Glomerular endothelial cell (primary cell): ENCODE results near the gene CPNE9. TPM values are rescaled to one million over a fixed set of nuclear protein-coding genes. Genes with fewer than 3 reads are reported as not detected.

Source experiments
- DNase-seq: peaks from one replicate; pipeline ENCODE4 v3.0.0-alpha.2; 2011; ENCODE audit warnings: low read depth, low spot score; ENCODE audit errors: extremely low read depth
- total RNA-seq: library from RNA; depleted of rRNA; stranded (reverse); fragments of >200 nt; gene quantifications from 2 replicates; pipeline ENCODE4 v1.2.3, GENCODE V29; 2015

CPNE9 gene
- not detected in 2 replicates for total RNA-seq

- no peak for DNase-seq
Observed at GRCh38 chr3:9703736-9704346, at the start of gene CPNE9. TSS of gene CPNE9 (plus strand) at chr3:9703833. CDS start at chr3:9703997, 164 bp downstream.

DNA sequence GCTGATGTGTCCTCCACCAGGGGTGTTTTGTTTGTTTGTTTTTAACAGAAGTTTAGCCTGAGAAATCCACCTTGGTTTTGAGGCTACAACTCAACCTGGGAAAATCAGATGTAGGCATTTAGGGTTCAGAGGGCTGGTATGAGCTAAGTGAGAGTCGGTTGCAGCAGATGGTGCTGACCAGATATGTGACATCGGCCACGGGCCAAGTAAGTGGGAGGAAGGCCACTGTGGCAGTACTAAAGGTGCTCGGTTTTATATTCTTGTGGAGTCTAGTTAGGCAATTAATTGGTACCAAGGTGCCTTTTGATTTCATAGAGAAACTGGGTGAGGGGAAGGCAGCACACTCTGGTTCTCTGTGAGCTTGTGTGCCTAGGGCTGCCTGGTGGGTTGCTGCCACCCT is 43.8 kb upstream of the CPNE9 start:
- DNase-seq = no peak

- no peak for DNase-seq
Observed at GRCh38 chr3:9660972-9661371, 42.7 kb upstream of the CPNE9 start.

- no peak for DNase-seq
Observed at GRCh38 chr3:9664119-9664751, 39.4 kb upstream of the CPNE9 start.

- DNase-seq = no peak
Observed at GRCh38 chr3:9666704-9667445, 36.8 kb upstream of the CPNE9 start.

DNA sequence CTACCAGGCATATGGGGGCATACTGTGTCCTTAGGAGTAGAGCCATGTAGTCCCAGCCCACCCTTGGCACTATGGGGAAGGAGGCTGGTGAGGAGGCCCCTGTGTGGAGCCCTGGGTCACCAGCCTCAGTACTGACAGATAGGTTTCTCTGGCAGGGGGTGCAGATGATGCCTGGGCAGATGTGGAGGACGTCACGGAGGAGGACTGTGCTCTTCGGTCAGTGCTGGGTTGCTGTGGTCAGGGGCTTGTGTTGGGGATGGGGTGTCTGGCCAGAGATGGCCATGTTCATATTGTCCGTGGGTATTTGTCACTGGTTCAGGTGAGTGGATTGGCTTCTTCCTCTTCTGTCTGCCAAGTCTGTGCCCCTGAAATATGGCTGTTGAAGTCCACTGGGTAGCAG is 34.4 kb upstream of the CPNE9 start:
- no peak for DNase-seq

DNA sequence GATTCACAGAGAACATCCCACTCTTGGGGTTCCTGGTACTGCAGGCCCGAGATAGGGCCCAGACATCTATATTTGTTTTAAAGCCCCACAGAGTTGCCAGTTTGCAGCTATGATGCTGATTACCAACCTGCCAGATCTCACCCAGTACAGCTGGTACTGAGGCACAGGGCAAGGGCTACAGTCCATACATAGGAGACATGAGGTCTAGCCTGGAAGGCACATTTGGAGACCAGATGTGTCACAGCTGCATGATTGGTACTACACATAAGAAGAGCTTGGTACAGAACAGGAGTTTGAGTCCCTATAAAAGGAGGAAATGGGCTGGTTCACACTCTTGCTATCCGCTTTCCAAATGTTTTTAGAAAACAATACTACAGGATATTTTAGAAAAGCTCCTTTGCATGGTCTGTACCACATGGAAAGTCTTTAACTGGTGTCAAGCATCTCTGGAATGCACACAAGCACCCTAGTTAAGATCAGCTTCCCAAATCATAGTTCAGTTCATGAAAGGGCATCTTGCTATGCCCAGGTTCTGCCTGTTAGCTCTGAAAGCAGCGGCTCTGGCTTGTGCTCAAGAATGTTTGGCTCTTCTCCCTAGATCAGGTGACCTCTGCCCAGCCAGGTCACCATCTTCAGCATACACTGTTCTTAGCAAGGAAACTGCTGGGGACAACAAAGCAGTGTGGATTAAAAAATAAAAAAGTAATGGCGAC is 33.8 kb upstream of the CPNE9 start:
- peak; percentile 12 for DNase-seq

DNA sequence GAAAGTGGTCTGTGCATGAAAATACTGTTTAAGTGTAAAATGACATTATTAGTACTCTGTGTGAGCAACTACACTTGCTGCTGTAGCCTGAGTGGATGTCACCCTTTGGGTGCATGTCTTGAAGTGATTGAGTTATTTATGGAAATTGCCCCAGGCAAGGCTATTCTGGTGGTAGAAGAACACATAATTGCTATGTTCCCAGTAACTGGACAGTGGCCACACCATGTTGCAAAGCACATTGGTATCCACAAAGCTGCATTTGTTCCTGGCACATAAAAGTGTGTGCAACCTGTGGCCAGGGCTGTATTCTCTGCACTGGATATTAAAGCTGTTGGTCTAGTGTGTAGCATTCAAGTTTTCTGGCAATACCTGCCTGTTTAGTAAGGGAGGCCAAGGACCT is 30.6 kb upstream of the CPNE9 start:
- DNase-seq = no peak

- no peak for DNase-seq
Observed at GRCh38 chr3:9673752-9674151, 29.9 kb upstream of the CPNE9 start.

- no peak for DNase-seq
Observed at GRCh38 chr3:9675736-9676290, 27.8 kb upstream of the CPNE9 start.

DNA sequence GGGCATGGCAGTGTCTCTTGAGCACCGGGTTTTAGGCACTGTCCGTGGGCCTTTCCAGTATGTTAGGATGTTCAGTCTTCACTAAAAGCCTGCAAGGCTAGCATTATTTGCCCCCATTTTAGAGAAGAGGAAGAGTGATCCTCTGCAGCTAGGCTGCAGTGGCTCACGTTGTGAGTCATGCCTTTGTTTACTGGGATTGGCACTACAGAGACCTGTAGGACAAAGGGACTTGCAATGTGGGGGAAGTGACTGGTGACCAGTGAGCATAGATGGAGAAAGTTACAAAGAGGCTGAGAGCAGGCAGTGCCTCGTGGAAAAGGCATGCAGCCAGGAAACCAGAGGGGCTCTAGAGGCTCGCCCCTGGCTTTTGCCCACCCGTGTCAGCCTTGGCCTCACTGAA is 26.8 kb upstream of the CPNE9 start:
- peak; percentile 7 for DNase-seq

DNA sequence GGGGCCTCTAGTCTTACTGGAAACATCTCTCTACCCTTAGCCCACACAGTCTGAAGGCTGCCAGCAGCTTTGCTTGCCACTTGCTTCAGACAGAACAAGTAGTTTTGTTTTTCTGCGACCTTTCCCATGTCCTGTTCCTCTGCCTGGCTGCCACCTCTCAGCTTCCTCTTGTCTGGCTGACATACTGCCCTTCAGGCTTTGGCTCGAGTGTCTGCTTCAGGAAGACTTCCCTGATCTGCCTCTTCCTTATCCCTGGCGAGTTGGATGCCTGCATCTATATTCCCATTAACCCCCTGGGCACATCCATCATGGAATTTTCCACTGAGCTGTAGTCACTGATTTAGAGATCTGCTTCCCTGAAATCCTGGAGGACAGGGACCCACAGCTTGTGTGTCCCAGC is 25.1 kb upstream of the CPNE9 start:
- DNase-seq = no peak

DNA sequence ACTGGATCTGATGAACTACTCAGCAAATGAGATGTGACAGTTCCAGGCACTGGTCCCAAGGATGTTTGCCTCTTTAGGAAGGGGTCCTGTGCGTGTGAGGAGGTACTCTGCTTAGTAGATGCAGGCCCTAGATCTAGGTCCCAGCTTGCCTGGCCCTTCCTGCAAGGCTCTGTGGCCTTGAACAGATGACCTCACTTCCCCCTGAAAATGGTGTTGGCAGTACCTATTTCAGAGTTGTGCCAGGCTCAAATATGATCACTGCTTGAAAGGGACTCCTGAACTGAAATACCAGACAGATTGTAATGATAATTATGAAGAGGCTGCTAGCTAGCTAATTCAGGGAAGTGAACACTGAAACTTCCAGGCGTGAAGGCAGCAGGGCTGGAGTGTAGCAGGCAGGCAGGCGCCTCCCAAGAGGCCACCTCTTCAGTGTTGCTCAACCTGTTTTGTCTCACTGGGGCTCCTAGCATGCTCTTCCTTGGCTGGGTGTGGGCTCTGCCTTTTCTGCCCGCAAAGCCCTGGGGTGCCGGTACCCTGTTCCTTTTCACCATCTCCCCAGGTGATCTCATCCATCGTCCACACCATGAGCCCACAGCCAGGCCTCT is 24.1 kb upstream of the CPNE9 start:
- DNase-seq = no peak

DNA sequence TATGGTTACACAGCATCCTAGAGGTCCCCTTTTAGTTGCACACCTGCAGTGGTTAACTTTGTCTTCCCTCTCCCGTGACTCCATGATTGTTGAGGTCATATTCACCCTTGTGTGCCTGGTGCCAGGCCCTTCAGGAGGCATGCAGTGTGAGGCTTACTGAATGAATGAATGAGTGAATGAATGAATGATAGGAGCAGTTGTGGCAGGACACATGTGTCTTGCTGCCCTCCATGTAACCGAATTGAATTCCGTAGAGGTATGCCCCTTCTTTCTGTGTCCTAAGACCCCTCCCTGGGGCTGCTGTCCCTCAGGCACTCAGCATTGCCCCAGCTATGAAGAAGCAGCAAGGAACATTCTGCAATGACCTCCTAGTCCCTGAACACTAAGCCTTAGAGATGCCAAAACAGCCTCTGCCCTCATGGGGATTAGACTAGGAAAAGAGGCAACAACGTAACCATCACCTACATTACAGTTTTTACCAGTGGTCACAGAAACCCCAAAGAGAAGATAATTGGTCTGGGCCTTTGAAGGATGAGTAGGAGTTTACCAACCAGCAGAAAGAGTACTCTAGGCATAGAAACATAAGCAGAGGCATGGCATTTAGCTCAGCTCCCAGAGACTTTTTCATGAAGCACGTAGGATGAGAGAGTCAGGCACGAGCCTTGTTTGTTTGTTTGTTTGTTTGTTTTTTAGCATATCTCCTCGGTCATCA is 22.5 kb upstream of the CPNE9 start:
- DNase-seq = no peak

DNA sequence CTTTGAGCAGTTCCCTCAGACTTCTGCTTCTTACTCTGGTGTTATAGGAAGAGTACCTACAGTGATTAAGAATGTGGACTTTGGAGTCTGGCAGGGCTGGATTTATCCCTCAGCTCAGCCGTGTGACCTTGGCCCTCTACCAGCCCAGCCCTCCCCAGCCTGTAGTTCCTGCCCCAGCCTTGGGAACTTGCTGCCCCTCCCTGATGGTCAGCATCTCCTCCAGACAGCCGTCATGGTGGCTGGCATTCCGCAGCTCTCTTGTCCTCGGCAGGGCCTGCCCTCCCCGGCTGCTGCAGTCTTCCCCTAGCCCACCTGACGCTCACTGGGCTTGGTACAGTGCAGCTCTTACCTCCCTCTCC is 21.9 kb upstream of the CPNE9 start:
- DNase-seq = no peak

GRCh38 chr3:9682096-9682495 is 21.5 kb upstream of the CPNE9 start:
- DNase-seq = no peak

GRCh38 chr3:9683426-9683825 is 20.2 kb upstream of the CPNE9 start:
- no peak for DNase-seq

GRCh38 chr3:9685216-9686049 is 18.2 kb upstream of the CPNE9 start:
- DNase-seq = no peak

DNA sequence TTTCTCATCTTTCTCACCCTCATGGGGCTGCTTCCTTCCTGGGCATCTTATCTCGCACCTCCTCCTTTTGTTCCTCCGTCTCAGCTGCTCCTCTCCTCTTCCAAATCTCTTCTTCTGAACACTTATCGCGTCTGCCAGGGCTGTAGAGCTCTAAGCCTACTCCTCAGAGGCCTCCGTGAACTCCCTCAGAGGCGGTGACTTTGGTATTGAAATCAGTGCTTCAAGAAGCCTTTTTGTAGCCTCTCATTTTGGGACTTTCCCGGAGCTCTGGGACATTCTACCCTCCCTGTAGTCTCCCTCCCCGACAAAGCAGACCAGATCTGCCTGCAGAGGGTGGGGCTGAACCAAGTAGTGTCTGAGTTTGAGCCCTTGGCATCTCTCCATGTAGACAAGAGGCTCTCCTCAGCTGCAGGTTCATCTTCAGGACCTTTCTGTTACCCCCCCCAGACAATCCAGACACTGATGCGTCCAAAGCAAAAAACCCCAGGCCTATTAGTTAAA is 17.5 kb upstream of the CPNE9 start:
- DNase-seq = no peak
